Astrocyte of the cerebellum (primary cell): ENCODE results near the gene DOCK4.

Source experiments
- DNase-seq: peaks from one replicate; pipeline ENCODE4 v3.0.0-alpha.2; 2011; ENCODE audit warnings: low read depth
- H3K4me3 ChIP-seq: 2 replicates; pipeline ENCODE4 v1.5.1; 2011; ENCODE audit warnings: mild to moderate bottlenecking, low read depth, low read length, moderate library complexity
- CTCF ChIP-seq: IDR thresholded peaks from 2 replicates; pipeline ENCODE4 v1.5.1; 2012; ENCODE audit warnings: low read length, low read depth, moderate library complexity, mild to moderate bottlenecking; ENCODE audit errors: missing control alignments
- in situ Hi-C: cut with HindIII; loops from 2 replicates; pipeline ENCODE4 v1.10.0; 2017; ENCODE audit warnings: low sequenced_read_pairs

The DOCK4 gene

GRCh38 chr7:111747718-111748117 is 458.5 kb downstream of the DOCK4 start:
- in situ Hi-C loops, result no loop called here
- no peak for DNase-seq
- H3K4me3 ChIP-seq, result no peak overlapping the region
- no peak for TF ChIP-seq CTCF

- DNase-seq, result no peak
- no peak overlapping the region for H3K4me3 ChIP-seq
- in situ Hi-C loops, result no loop called here
- no peak for TF ChIP-seq CTCF
Observed at GRCh38 chr7:111746950-111747349, 459.2 kb downstream of the DOCK4 start.

GRCh38 chr7:111744501-111745155 is 461.6 kb downstream of the DOCK4 start:
- peak; percentile 90 for DNase-seq
- no peak for TF ChIP-seq CTCF
- in situ Hi-C loops, result no loop called here
- no peak overlapping the region for H3K4me3 ChIP-seq

- TF ChIP-seq CTCF, result no peak
- in situ Hi-C loops, result no loop called here
- no peak for DNase-seq
- H3K4me3 ChIP-seq, result no peak overlapping the region
Observed at GRCh38 chr7:111743244-111743847, 462.9 kb downstream of the DOCK4 start.

- in situ Hi-C loops, result no loop called here
- H3K4me3 ChIP-seq, result no peak overlapping the region
- peak; percentile 66 for TF ChIP-seq CTCF
- peak; percentile 70 for DNase-seq
Observed at GRCh38 chr7:111741811-111742240, 464.4 kb downstream of the DOCK4 start.

GRCh38 chr7:111740942-111741341 is 465.3 kb downstream of the DOCK4 start:
- DNase-seq, result no peak
- H3K4me3 ChIP-seq, result no peak overlapping the region
- in situ Hi-C loops, result no loop called here
- no peak for TF ChIP-seq CTCF
